Loucy (cell line): ENCODE data around the gene LIME1.

Experiments
- CTCF ChIP-seq: fragments of 200-600 bp; sonication (generic); conservative IDR thresholded peaks from 2 replicates; pipeline ENCODE4 v1.5.1; 2014; ENCODE audit warnings: mild to moderate bottlenecking, antibody characterized with exemption, low read length
- EZH2phosphoT487 ChIP-seq: fragments of 200-600 bp; IDR thresholded peaks from 2 replicates; pipeline ENCODE4 v1.6.1; 2018; ENCODE audit warnings: antibody characterized with exemption, mild to moderate bottlenecking, moderate library complexity, borderline replicate concordance

DNA sequence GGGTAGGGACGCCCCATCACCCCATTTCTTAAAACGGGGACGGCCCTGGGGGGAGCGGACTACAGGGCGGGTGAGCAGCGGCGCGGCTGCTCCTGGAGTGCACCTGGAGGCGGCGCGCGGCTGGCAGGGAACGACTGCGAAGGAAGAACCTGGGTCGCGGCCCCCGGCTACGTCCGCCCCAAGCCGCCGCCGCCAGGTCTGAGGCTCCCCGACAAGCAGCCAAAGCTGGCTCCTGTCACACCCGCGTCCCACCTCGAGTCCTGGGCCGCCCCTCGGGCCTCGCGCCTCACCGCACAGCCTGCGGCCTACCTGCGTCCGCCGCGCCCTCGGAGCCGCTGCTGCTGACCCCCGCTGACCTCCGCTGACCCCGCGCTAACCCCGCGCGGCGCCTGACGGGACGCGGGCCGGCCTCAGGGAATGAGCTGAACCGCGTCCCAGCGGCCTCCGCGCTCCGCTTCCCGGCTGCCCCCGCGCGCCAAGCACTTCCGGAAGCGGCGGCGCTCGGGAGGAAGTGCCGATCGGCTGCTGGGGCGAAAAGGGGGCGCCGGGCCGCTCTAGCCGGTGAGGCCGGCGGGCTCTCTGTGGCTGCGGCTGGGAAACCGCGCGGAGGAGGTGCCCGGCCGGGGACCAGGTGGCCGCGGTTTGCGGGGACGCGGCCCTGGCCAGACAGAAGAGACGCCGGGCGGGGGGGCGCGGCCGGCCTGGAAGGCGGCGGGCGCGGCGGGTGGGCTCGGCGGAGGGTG lies 28.7 kb upstream of the LIME1 start, which contains the start of the genes ARFRP1 and ZGPAT:
- TF ChIP-seq CTCF (no peak), EZH2phosphoT487 (no peak)
